DMS114 treated with DMSO at 0.1 percent for 48 hours (cell line): ENCODE measurements around the gene GSAP.
"Not testable (repeated sequence)": the region's sequence is repeated elsewhere in the genome, so short reads cannot be mapped to it uniquely, and the experiment has no call there.

Experiments used
- DNase-seq: peaks from one replicate; lab custom pipeline; 2025; ENCODE audit not compliant: unreplicated experiment; lab: John Stamatoyannopoulos, UW

Gene GSAP

DNA sequence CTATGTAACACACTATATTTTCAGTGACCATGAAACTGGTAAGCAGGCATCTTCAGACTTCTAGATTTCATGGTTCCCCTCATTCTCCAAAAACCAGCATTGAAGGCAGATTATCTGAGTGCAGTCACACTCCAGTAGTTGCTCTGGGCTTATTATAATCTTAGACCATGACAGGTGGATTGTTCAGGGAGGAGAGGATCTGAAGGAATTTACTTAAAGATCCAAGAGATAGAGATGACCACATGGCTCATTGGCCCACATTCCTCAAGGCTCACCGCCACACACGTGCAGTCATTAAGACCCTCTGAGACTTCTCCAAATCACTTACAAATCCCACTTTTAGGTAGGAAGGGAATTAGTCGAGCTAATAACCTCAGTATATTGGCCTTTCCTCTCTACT is 55.2 kb downstream of the GSAP start:
- DNase-seq = no peak

GRCh38 chr7:77360104-77360503 is 56.0 kb downstream of the GSAP start:
- DNase-seq = no peak

DNA sequence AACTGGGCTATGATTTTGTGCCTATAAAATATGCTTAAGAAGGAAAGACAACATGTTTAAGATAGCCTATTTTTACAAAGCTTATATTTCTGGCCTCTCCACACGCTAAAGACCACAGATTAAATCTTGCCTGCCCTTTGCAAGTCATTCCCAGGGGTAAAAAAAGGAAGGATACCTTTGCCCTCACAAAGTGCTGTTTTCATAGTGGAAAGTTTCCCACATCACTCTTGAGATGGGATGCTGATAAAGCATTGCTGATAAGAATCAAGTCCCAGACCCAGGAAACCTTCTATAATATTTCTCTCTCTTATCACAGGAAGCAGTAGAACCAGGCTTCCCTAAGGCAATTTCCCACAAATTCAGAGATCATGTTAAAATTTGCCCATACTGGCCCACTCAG is 56.5 kb downstream of the GSAP start:
- no peak for DNase-seq

GRCh38 chr7:77354914-77355313 is 61.2 kb downstream of the GSAP start:
- DNase-seq = no peak

- no peak for DNase-seq
Measured at GRCh38 chr7:77354484-77354883, 61.7 kb downstream of the GSAP start.

GRCh38 chr7:77353911-77354310 is 62.2 kb downstream of the GSAP start:
- no peak for DNase-seq

DNA sequence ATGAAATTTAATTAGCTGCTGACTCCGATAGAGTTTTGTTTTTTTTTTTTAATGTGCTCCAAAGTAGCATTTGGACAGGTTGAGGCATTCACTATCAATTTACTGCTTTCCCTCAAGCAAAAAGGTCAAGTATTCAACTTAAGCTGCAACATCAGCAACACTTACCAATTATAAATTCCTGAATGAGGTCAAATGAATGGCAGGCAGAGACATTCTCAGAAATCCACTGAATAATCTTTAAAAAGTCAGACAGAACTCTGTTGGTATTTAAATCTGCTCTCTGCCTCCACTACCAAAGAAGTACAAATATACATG is 62.8 kb downstream of the GSAP start:
- no peak for DNase-seq

- no peak for DNase-seq
Measured at GRCh38 chr7:77352665-77353406, 63.3 kb downstream of the GSAP start.

DNA sequence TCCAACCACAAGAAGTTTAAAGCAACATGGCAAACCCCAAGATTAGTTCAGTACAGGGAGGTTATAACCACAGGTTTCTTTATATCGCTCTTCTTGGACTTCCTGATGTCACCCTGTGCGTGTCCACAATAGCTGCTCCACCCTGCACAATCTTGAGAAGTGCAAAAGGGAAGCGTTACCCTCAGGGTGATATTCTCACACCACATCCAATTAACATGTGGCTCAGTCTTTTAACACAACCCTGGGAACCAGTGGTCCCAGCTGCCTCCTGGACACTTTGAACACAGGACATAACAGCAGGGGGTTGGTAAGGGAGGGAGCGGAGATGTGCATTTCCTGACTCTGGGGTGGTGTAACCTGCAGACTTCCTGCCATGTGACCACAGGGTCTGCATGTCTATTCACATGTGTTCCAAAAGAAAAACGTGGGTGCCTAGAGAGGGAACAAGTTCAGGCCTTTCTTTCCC is 64.6 kb downstream of the GSAP start:
- DNase-seq = no peak

DNA sequence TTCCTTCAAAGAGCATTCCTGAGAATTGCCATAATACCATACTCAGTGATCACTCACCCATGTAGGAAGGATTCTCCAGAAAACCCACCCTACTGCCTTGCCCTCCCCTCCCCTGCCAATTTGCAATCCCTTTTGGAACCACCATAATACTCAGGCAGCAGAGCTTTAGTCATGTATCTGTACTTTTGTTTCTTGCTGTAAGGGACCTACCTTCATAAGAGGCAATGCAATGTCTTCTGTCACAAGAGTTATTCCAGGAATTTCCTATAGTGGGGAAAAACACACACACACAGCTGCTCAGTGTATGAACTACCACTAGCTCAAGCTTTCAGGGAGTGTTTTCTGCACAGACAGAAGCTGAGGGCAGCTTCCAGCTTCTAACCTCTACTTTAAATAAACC is 67.0 kb downstream of the GSAP start:
- no peak for DNase-seq

DNA sequence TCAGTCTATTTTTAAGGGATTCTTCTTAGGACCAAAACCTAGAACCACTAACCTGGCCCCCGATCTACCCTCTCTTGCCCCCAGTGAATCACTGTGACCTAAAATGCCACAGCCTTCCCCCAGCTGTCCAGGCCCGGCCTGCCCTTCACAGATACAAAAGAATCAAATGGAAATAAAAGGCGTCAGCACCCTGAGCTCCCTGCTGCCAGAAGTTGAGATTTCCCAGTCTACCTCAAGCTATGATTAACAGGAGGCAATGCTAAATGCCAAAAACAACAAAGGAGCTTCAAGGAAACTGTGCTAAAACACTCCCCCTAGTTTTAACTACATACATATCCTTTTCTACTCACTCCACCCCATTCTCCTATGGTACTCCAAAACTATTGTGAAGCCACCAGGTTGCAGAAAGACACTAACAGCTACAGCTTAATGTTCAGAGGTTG is 67.8 kb downstream of the GSAP start:
- DNase-seq = no peak

DNA sequence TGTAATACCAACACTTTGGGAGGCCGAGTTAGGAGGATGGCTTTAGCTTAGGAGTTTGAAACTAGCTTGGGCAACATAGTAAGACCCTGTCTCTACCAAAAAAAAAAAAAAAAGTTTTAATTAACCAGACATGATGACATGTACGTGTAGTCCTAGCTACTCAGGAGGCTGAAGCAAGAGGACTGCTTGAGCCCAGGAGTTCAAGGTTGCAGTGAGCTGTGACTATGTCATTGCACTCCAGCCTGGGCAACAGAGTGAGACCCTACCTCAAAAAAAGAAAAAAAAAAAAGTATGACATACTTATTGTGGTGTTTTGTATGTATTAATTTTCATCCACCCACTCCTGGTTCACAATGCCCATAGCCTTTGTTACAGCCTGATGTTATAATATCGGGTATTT is 69.7 kb downstream of the GSAP start:
- DNase-seq = no peak

DNA sequence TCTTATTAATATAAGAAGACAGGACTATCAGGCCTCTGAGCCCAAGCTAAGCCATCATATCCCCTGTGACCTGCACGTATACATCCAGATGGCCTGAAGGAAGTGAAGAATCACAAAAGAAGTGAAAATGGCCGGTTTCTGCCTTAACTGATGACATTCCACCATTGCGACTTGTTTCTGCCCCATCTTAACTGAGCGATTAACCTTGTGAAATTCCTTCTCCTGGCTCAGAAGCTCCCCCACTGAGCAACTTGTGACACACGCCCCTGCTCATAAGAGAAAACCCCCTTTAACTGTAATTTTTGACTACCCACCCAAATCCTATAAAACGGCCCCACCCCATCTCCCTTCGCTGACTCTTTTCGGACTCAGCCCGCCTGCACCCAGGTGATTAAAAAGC is 70.7 kb downstream of the GSAP start:
- not testable (repeated sequence) for DNase-seq

GRCh38 chr7:77339726-77340125 is 76.4 kb downstream of the GSAP start:
- DNase-seq = no peak

DNA sequence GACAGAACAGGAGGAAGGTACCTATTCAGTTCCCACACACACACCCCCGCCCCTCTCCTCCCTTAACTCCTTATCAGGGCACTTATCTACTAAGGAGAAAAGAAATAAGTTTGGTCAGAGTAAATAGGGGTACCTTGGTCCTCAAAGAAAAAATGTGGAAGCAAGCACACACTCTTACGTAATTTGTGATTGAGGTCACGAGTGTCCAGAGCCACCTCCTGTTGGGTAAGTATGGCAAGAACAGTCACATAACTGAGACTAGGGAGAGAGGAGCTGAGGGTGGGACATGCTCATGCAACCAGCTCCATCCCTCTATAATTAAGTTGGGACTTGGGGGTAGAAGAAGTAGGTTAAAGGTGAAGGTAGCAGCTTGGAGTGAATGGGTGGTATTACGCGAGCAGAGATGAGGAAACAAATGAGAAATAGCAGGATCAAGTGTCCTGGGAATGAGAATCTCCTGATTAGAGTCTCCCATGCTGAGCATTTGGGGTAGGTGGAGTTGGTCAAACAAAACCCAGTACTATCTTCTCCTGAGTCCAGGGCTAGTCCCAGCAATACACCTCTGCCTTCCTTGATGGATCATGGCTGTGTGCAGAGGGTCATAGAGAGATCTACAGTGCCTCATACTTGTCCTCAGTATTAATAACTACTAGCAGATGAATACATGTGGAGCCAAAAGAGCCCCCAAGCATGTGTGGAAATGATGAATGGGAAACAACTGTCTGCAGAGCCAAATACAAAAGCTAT is 77.1 kb downstream of the GSAP start:
- no peak for DNase-seq

DNA sequence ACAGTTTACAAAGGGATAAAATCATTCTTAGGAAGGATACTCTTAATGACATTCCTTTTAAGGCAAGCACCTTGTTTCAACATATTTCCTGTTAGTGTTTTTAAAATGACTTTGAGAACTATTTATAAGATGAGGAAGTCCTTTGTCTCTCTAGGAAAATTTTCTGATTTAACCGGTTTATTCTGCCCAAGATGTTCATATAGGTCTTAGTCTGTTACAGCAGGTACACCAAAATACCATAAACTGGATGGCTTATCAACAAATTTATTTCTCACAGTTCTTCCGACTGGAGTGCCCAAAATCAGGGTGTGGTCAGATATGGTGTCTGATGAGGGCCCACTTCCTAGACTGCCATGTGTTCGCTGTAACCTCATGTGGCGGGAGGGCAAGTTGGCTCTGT is 77.9 kb downstream of the GSAP start:
- DNase-seq = no peak

DNA sequence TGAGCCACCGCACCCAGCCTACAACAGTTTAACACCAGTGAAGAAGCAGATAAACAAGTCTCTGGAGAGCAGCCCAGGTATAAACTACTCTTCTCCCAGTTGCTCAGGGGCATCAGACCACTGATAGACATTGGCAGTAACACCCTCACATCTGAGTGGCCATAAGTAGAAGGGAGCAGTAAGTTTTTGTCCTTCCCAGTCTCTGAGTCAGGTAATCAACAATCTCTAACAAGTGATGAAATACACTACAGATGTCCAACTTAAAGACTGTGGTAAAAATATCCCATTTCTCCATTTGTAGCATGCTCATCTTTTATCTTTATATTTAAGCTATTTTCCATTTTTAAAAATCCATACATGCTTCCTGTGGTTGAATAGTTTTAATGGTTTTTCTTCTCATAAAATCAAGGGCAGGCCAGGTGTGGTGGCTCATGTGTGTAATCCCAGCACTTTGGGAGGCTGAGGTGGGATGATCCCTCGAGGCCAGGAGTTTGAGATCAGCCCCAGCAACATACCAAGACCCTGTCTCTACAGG is 78.6 kb downstream of the GSAP start:
- DNase-seq = no peak

DNA sequence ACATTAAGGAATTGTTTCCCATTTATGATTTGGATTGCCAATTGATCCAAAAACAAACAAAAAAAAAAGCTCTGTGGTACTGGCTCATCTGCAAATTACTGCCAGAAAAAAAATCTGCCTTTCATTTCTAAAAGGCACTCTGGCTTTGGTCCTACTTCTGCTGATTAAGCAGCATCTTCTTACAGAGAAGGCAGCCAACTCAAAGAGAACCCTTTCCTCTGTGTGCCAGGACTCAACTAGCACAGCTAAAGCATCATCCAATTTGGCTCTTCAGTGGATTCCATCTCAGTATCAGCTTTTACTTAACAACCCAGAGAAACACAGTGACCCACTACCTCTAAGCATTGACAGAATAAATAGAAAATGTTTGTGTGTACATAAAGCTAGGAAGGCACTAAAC is 80.6 kb downstream of the GSAP start:
- DNase-seq = no peak

GRCh38 chr7:77334039-77334438 is 82.1 kb downstream of the GSAP start:
- DNase-seq = not testable (repeated sequence)

GRCh38 chr7:77331938-77332695 is 84.0 kb downstream of the GSAP start:
- DNase-seq = peak; percentile 67

- no peak for DNase-seq
Measured at GRCh38 chr7:77330169-77330882, 85.8 kb downstream of the GSAP start.
